CD4-positive, alpha-beta T cell treated with Interleukin-6 for 4 hours (primary cell): ENCODE measurements around the gene HPX.
"Not testable (repeated sequence)": the region's sequence is repeated elsewhere in the genome, so short reads cannot be mapped to it uniquely, and the experiment has no call there.

Experiments used
- DNase-seq: peaks from one replicate; pipeline ENCODE4 v3.0.0-alpha.2; 2020; ENCODE audit warnings: mixed read lengths

HPX gene

GRCh38 chr11:6413791-6414201 lies 27.0 kb downstream of the HPX start:
- DNase-seq: peak; percentile 79

GRCh38 chr11:6411594-6412031 lies 29.2 kb downstream of the HPX start:
- DNase-seq: no peak

GRCh38 chr11:6410695-6411430 lies 29.9 kb downstream of the HPX start:
- DNase-seq: no peak

GRCh38 chr11:6406370-6406769 lies 34.4 kb downstream of the HPX start:
- DNase-seq: no peak

GRCh38 chr11:6405846-6406245 lies 34.9 kb downstream of the HPX start:
- DNase-seq: no peak

- DNase-seq: peak; percentile 25
Measured at GRCh38 chr11:6405052-6405667, 35.6 kb downstream of the HPX start.

GRCh38 chr11:6404342-6405051 lies 36.3 kb downstream of the HPX start:
- peak; percentile 74 for DNase-seq

- DNase-seq: no peak
Measured at GRCh38 chr11:6403539-6403938, 37.2 kb downstream of the HPX start.

- peak; percentile 82 for DNase-seq
Measured at GRCh38 chr11:6402561-6402981, 38.2 kb downstream of the HPX start.

GRCh38 chr11:6402061-6402470 lies 38.7 kb downstream of the HPX start:
- DNase-seq: peak; percentile 43

GRCh38 chr11:6401464-6401863 lies 39.3 kb downstream of the HPX start:
- DNase-seq: no peak

GRCh38 chr11:6400431-6401345 lies 40.1 kb downstream of the HPX start:
- no peak for DNase-seq

- no peak for DNase-seq
Measured at GRCh38 chr11:6397636-6398035, 43.2 kb downstream of the HPX start.

- no peak for DNase-seq
Measured at GRCh38 chr11:6397156-6397555, 43.6 kb downstream of the HPX start.

GRCh38 chr11:6395470-6396060 lies 45.2 kb downstream of the HPX start:
- no peak for DNase-seq

GRCh38 chr11:6393989-6394670 lies 46.7 kb downstream of the HPX start:
- no peak for DNase-seq

- DNase-seq: not testable (repeated sequence)
Measured at GRCh38 chr11:6392251-6392650, 48.5 kb downstream of the HPX start.

- no peak for DNase-seq
Measured at GRCh38 chr11:6391537-6392134, 49.2 kb downstream of the HPX start.

- peak; percentile 27 for DNase-seq
Measured at GRCh38 chr11:6390718-6391469, 49.9 kb downstream of the HPX start.

GRCh38 chr11:6389905-6390717 lies 50.7 kb downstream of the HPX start, which contains the start of gene SMPD1:
SMPD1 (plus strand) TSS chr11:6390474; CDS start chr11:6390599, 125 bp downstream.
- peak; percentile 96 for DNase-seq
